Activated naive CD8-positive, alpha-beta T cell treated with anti-CD3 and anti-CD28 coated beads, Interleukin-2, amount 10 ng/mL, durations not matched to agents 7 days and 5 days (primary cell): ENCODE measurements around the gene BCL3. TPM values are rescaled to one million over a fixed set of nuclear protein-coding genes. Genes with fewer than 3 reads are reported as not detected.

Experiments
- ATAC-seq: fragments of 150-1000 bp; cut with Tn5 transposase; one replicate; pipeline ENCODE4 v1.10.0; 2021; ENCODE audit warnings: low read depth, moderate library complexity
- POLR2A ChIA-PET: fragments of 350-600 bp; sonication (Branson Sonifier 250); formaldehyde crosslinking; loops from one replicate; lab custom pipeline; 2021; ENCODE audit warnings: antibody characterized with exemption; lab: Charles Lee
- DNase-seq: peaks from one replicate; pipeline ENCODE4 v3.0.0; 2021
- H3K27ac Mint-ChIP-seq: one replicate; pipeline ENCODE4 v1.8.0; 2022; ENCODE audit warnings: mild to moderate bottlenecking, mixed read lengths
- H3K27me3 Mint-ChIP-seq: one replicate; pipeline ENCODE4 v1.8.0; 2022; ENCODE audit warnings: mild to moderate bottlenecking, moderate library complexity, mixed read lengths
- H3K36me3 Mint-ChIP-seq: one replicate; pipeline ENCODE4 v1.8.0; 2021; ENCODE audit warnings: mild to moderate bottlenecking, mixed read lengths
- H3K4me1 Mint-ChIP-seq: one replicate; pipeline ENCODE4 v1.8.0; 2021; ENCODE audit warnings: mixed read lengths
- H3K4me3 Mint-ChIP-seq: one replicate; pipeline ENCODE4 v1.8.0; 2022; ENCODE audit warnings: mild to moderate bottlenecking, moderate library complexity, mixed read lengths
- H3K9me3 Mint-ChIP-seq: one replicate; pipeline ENCODE4 v1.8.0; 2021; ENCODE audit warnings: mixed read lengths
- total RNA-seq, 2 experiments: library from RNA; stranded (reverse); gene quantifications; one replicate each; pipeline ENCODE4 v1.2.3, GENCODE V29; 2021

BCL3 gene
- total RNA-seq, 2 experiments from 2014 or later: 25.0 to 28.8 TPM

GRCh38 chr19:44740351-44740824 lies 8.1 kb upstream of the BCL3 start:
- Mint-ChIP-seq H3K4me3 (no peak overlapping the region), H3K27me3 (peaks cover 3% of the 10 kb centered on the region), H3K4me1 (peaks cover 8% of the 10 kb centered on the region), H3K36me3 (no peaks in the 10 kb centered on the region), H3K9me3 (no peaks in the 10 kb centered on the region), H3K27ac (no peak overlapping the region)
- DNase-seq (no peak), ATAC-seq (no peak)
- POLR2A ChIA-PET: no interaction called here

GRCh38 chr19:44741258-44741731 lies 7.2 kb upstream of the BCL3 start:
- Mint-ChIP-seq H3K9me3 (no peaks in the 10 kb centered on the region), H3K4me1 (peaks cover 12% of the 10 kb centered on the region), H3K27ac (no peak overlapping the region), H3K27me3 (peaks cover 8% of the 10 kb centered on the region), H3K4me3 (no peak overlapping the region), H3K36me3 (no peaks in the 10 kb centered on the region)
- ATAC-seq (no peak), DNase-seq (no peak)
- POLR2A ChIA-PET: no interaction called here

GRCh38 chr19:44741841-44742329 lies 6.6 kb upstream of the BCL3 start:
- POLR2A ChIA-PET: interaction anchor here (1.1 to 1.4 kb wide), 2 partner anchors 12 to 29 kb away, joined by 3 to 4 read pairs; no protein-coding TSS in a partner anchor
- Mint-ChIP-seq H3K4me3 (no peak overlapping the region), H3K4me1 (peaks cover 16% of the 10 kb centered on the region), H3K27me3 (peaks cover 8% of the 10 kb centered on the region), H3K27ac (no peak overlapping the region), H3K9me3 (no peaks in the 10 kb centered on the region), H3K36me3 (no peaks in the 10 kb centered on the region)
- ATAC-seq: no peak
- DNase-seq: no peak

DNA sequence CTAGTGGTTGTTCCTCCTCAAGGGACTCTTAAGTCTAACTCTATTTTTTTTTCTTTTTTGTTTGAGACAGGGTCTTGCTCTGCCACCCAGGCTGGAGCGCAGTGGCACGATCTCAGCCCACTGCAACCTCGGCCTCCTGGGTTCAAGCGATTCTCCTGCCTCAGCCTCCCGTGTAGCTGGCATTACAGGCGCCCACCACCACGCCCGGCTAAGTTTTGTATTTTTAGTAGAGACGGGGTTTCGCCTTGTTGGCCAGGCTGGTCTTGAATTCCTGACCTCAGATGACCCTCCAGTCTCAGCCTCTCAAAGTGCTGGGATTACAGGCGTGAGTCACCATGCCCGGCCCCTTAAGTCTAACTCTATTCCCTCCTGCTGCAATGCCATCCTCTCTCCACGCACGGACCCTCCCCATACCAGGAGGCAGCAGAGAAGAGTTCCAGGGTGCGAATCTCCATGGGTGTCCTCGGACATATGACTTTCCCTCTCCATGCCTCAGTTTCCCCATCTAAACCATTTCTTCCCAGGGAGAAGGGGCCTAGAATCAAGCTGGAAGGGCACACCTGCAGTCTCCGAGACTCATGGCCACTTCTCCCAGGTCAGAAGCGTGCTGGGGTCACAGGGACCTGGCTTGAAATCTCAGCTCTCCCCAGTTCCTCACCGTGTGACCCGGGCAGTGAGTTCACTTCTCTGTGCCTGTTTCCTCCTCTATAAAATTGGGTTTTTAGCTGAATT lies 6.0 kb upstream of the BCL3 start:
- DNase-seq: no peak
- Mint-ChIP-seq H3K36me3 (no peaks in the 10 kb centered on the region), H3K4me1 (peaks cover 13% of the 10 kb centered on the region), H3K27ac (no peak overlapping the region), H3K4me3 (no peak overlapping the region), H3K27me3 (peaks cover 8% of the 10 kb centered on the region), H3K9me3 (no peaks in the 10 kb centered on the region)
- POLR2A ChIA-PET: interaction anchor here (1.1 to 1.4 kb wide), 2 partner anchors 12 to 28 kb away, joined by 3 to 4 read pairs; no protein-coding TSS in a partner anchor
- ATAC-seq: no peak

GRCh38 chr19:44744871-44745332 lies 3.6 kb upstream of the BCL3 start:
- H3K9me3 Mint-ChIP-seq: no peaks in the 10 kb centered on the region
- no peak for DNase-seq
- H3K4me3 Mint-ChIP-seq: no peak overlapping the region
- ATAC-seq: no peak
- H3K27ac Mint-ChIP-seq: no peak overlapping the region
- POLR2A ChIA-PET: interaction anchor here (0.5 to 2.1 kb wide), 4 partner anchors 9 to 26 kb away, joined by 3 to 6 read pairs (median 4); no protein-coding TSS in a partner anchor
- peaks cover 6% of the 10 kb centered on the region for H3K27me3 Mint-ChIP-seq
- peaks cover 22% of the 10 kb centered on the region for H3K4me1 Mint-ChIP-seq
- peaks cover 5% of the 10 kb centered on the region for H3K36me3 Mint-ChIP-seq

DNA sequence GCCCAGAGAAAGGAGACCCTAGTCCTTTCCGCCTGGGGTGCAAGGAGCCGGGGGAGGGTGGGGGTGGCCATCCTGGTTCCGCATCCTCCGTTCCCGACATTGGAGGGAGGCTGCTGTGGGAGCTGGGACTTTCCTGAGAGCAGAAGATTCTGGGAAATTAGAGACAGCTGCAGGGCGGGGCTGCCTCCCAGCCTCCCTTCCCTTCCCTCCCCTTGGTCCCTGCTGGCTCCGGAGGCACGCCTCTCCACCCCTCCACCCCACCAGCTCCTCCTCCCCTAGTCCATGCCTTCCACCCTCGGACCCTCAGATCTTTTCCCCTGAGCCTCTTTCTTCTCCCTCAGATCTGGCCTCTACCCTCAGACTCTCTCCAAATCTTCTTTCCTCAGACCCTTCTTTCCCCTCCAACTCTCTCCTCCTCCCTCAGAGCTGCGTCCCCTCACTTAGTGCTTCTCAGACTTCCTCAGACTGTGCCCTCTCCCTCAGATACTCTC lies 3.1 kb upstream of the BCL3 start:
- DNase-seq (no peak), ATAC-seq (no peak)
- Mint-ChIP-seq H3K4me1 (peaks cover 22% of the 10 kb centered on the region), H3K27me3 (peaks cover 6% of the 10 kb centered on the region), H3K27ac (peak overlapping the region; percentile 30), H3K9me3 (no peaks in the 10 kb centered on the region), H3K36me3 (peaks cover 6% of the 10 kb centered on the region), H3K4me3 (no peak overlapping the region)
- POLR2A ChIA-PET: interaction anchor here (0.5 to 2.1 kb wide), 3 partner anchors 16 to 25 kb away, joined by 3 to 6 read pairs (median 4); no protein-coding TSS in a partner anchor

DNA sequence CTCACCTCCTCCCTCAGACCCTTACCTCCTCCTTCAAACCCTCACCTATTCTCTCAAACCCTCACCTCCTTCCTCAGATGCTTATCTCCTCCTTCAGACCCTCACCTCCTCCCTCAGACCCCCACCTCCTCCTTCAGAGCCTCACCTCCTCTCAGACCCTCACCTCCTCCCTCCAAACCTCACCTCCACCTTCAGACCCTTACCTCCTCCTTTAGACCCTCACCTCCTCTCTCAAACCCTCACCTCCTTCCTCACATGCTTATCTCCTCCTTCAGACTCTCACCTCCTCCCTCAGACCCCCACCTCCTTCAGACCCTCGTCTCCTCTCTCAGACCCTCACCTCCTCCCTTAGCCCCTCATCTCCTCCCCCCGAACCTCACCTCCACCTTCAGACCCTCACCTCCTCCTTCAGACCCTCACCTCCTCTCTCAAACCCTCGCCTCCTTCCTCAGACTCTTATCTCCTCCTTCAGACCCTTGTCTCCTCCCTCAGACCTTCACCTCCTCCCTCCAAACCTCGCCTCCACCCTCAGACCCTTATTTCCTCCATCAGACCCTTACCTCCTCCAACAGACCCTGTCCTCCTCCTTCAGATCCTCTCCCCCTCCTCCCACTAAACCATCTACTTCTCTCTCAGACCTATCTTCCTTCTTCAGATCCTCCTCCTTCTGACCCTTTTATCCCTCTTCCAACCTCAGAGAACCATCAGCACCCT lies 2.5 kb upstream of the BCL3 start:
- H3K4me3 Mint-ChIP-seq: peak overlapping the region; percentile 25
- peaks cover 29% of the 10 kb centered on the region for H3K4me1 Mint-ChIP-seq
- no peaks in the 10 kb centered on the region for H3K9me3 Mint-ChIP-seq
- no peak for DNase-seq
- H3K36me3 Mint-ChIP-seq: peaks cover 9% of the 10 kb centered on the region
- no peak for ATAC-seq
- peaks cover 6% of the 10 kb centered on the region for H3K27me3 Mint-ChIP-seq
- POLR2A ChIA-PET: no interaction called here
- peak overlapping the region; percentile 59 for H3K27ac Mint-ChIP-seq

GRCh38 chr19:44746616-44746945 lies 1.9 kb upstream of the BCL3 start:
- Mint-ChIP-seq H3K9me3 (no peaks in the 10 kb centered on the region), H3K4me3 (peak overlapping the region; percentile 25), H3K4me1 (peaks cover 34% of the 10 kb centered on the region), H3K27me3 (peaks cover 6% of the 10 kb centered on the region), H3K36me3 (peaks cover 14% of the 10 kb centered on the region), H3K27ac (peak overlapping the region; percentile 59)
- ATAC-seq (no peak), DNase-seq (no peak)
- POLR2A ChIA-PET: no interaction called here

DNA sequence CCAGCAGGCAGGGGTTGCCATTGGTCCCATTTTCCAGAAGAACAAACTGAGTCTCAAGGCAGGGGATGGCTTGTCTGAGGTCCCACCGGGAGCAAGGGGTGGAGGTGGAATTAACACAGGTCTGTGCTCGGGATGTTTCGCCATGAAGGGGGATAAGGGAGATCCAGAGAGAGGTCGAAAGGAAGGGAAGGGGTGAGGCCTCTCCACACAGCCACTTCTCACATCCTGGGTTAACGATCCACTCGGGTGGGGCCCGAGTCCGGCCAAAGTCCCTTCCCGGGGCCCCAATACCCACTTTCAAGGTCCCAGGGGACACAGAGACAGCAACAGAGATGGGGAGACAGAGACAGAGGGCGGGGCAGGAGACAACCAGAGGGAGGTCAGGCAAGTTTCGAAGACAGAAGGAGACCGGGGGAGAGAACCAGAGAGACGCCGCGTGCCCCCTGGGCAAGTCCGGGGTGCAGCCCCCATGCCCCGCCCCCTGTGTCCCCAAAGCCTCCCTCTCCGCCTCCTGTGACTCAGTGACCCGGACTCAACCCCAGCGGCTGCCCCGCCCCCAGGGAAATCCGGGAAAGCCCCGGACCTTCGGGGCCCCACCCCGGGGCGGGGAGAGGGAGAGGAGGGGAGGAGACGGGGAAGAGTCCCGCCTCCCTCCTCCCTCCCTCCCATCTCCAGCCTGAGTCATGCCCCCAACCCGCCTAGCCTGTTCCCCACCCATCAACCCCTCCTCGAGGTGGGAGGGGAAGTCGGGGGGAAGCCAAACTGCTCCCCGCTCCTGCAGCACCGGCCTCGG lies 1.4 kb upstream of the BCL3 start:
- ATAC-seq (peak; percentile 72), DNase-seq (peak; percentile 91)
- H3K9me3 Mint-ChIP-seq: no peaks in the 10 kb centered on the region
- peak overlapping the region; percentile 89 for H3K4me3 Mint-ChIP-seq
- H3K4me1 Mint-ChIP-seq: peaks cover 38% of the 10 kb centered on the region
- peaks cover 19% of the 10 kb centered on the region for H3K36me3 Mint-ChIP-seq
- POLR2A ChIA-PET: no interaction called here
- H3K27ac Mint-ChIP-seq: peak overlapping the region; percentile 95
- H3K27me3 Mint-ChIP-seq: peaks cover 6% of the 10 kb centered on the region

DNA sequence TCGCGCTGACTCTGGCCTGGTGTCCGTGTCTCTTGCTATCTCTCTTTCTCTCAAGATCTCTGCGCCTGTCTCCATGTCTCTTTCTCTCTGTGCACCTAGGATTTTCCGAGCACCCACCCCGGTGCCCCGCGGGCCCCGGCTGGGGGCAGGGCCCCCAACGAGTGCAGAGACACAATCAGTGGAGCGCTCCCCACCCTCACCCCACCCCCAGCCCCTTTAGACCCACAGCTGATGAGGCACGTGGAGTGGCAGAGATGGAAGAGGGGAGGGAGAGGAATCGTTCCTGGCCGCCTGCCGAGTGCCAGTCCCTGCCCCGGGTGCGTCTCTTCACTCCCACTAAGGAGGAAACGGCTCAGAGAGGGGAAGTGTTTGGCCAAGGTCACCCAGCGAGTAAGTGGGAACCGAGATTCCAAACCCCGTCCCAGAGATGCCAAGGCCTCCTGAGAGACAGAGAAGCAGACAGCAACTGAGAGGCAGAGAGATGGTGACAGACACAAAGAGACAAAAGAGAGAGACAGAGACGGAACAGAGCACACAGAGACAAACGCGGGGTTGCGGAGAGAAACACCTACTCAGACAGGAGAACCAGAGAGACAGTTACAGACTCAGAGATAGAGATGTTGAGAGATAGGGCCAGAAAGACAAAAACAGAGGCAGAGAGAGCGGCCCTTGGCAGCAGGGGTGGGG lies 626 bp upstream of the BCL3 start:
- peaks cover 6% of the 10 kb centered on the region for H3K27me3 Mint-ChIP-seq
- H3K4me1 Mint-ChIP-seq: peaks cover 46% of the 10 kb centered on the region
- DNase-seq: no peak
- ATAC-seq: peak; percentile 44
- H3K9me3 Mint-ChIP-seq: no peaks in the 10 kb centered on the region
- H3K27ac Mint-ChIP-seq: peak overlapping the region; percentile 95
- peak overlapping the region; percentile 89 for H3K4me3 Mint-ChIP-seq
- H3K36me3 Mint-ChIP-seq: peaks cover 26% of the 10 kb centered on the region
- POLR2A ChIA-PET: no interaction called here

DNA sequence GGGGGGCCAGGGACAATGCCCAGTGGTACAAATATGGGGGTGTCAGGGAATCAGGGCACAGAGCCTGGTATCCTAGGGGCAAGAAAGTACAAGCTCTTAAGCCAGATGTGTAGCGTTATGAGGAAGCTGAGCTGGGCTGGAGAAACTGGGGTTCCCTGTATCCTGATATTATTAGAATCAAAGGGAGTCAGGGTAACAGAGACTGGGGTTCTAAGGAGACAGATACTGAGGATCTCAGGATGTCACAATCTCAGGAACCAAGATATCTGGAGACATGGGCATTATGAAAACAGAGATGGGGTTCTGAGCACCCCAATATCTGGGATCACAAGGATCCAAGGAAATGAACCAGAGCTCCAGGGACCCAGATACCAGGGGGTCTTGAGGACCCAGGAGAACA lies 784 bp downstream of the BCL3 start:
- POLR2A ChIA-PET: interaction anchor here (0.8 to 1.5 kb wide), 3 partner anchors 12 to 25 kb away, joined by 3 to 12 read pairs (median 3); no protein-coding TSS in a partner anchor
- peak overlapping the region; percentile 88 for H3K4me3 Mint-ChIP-seq
- H3K9me3 Mint-ChIP-seq: no peaks in the 10 kb centered on the region
- DNase-seq: no peak
- H3K27ac Mint-ChIP-seq: peak overlapping the region; percentile 89
- H3K4me1 Mint-ChIP-seq: peaks cover 55% of the 10 kb centered on the region
- no peak for ATAC-seq
- peaks cover 6% of the 10 kb centered on the region for H3K27me3 Mint-ChIP-seq
- peaks cover 27% of the 10 kb centered on the region for H3K36me3 Mint-ChIP-seq

GRCh38 chr19:44749994-44750393 lies 1.5 kb downstream of the BCL3 start:
- no peak for DNase-seq
- Mint-ChIP-seq H3K27me3 (peaks cover 6% of the 10 kb centered on the region), H3K27ac (peak overlapping the region; percentile 47), H3K9me3 (no peaks in the 10 kb centered on the region), H3K36me3 (peaks cover 31% of the 10 kb centered on the region), H3K4me1 (peaks cover 59% of the 10 kb centered on the region), H3K4me3 (peak overlapping the region; percentile 88)
- POLR2A ChIA-PET: interaction anchor here (0.6 to 1.5 kb wide), 3 partner anchors 21 to 974 kb away, joined by 3 to 12 read pairs (median 5); no protein-coding TSS in a partner anchor
- ATAC-seq: no peak
